Left hindlimb (tissue), 1 donor: ENCODE measurements around the gene KCNJ13.

Experiments used
- DNase-seq: peaks from one replicate; pipeline ENCODE4 v3.0.0-alpha.2; 2018

KCNJ13 gene

GRCh38 chr2:232776435-232776834 is at the start of gene KCNJ13:
KCNJ13 (minus strand) TSS chr2:232776565; CDS start chr2:232771362, 5,203 bp downstream.
- no peak for DNase-seq

GRCh38 chr2:232817756-232818155 is 41.4 kb upstream of the KCNJ13 start:
- no peak for DNase-seq

GRCh38 chr2:232816657-232817056 is 40.3 kb upstream of the KCNJ13 start:
- DNase-seq, result no peak

GRCh38 chr2:232815569-232815968 is 39.2 kb upstream of the KCNJ13 start:
- no peak for DNase-seq

GRCh38 chr2:232810444-232810843 is 34.1 kb upstream of the KCNJ13 start:
- DNase-seq, result no peak

GRCh38 chr2:232809349-232810124 is 33.2 kb upstream of the KCNJ13 start:
- no peak for DNase-seq

- DNase-seq, result no peak
These were observed 25.7 kb upstream of the KCNJ13 start for GRCh38 chr2:232802091-232802490.

- DNase-seq, result no peak
These were observed 23.8 kb upstream of the KCNJ13 start for GRCh38 chr2:232800166-232800565.

- DNase-seq, result no peak
These were observed 21.8 kb upstream of the KCNJ13 start for GRCh38 chr2:232798187-232798586.

GRCh38 chr2:232795920-232796319 is 19.6 kb upstream of the KCNJ13 start:
- DNase-seq, result no peak

- DNase-seq, result no peak
These were observed 18.6 kb upstream of the KCNJ13 start for GRCh38 chr2:232794981-232795380.

- DNase-seq, result no peak
These were observed 16.9 kb upstream of the KCNJ13 start for GRCh38 chr2:232793271-232793670.

GRCh38 chr2:232791518-232791917 is 15.2 kb upstream of the KCNJ13 start:
- no peak for DNase-seq

GRCh38 chr2:232789082-232789481 is 12.7 kb upstream of the KCNJ13 start:
- DNase-seq, result no peak

GRCh38 chr2:232787806-232788205 is 11.4 kb upstream of the KCNJ13 start:
- DNase-seq, result no peak

- DNase-seq, result no peak
These were observed 6.9 kb upstream of the KCNJ13 start for GRCh38 chr2:232783278-232783677.

- DNase-seq, result no peak
These were observed 5.4 kb upstream of the KCNJ13 start for GRCh38 chr2:232781765-232782164.

- DNase-seq, result no peak
These were observed 3.6 kb upstream of the KCNJ13 start for GRCh38 chr2:232779934-232780333.

- no peak for DNase-seq
These were observed 3.1 kb upstream of the KCNJ13 start for GRCh38 chr2:232779465-232779864.

- DNase-seq, result no peak
These were observed 911 bp upstream of the KCNJ13 start for GRCh38 chr2:232777276-232777675.

- no peak for DNase-seq
These were observed 2.5 kb downstream of the KCNJ13 start for GRCh38 chr2:232773815-232774214.

- DNase-seq, result no peak
These were observed 3.8 kb downstream of the KCNJ13 start for GRCh38 chr2:232772531-232772930.

GRCh38 chr2:232771870-232772269 is 4.5 kb downstream of the KCNJ13 start:
- DNase-seq, result no peak

GRCh38 chr2:232770207-232770606 is 6.2 kb downstream of the KCNJ13 start:
- DNase-seq, result no peak

- no peak for DNase-seq
These were observed 8.5 kb downstream of the KCNJ13 start for GRCh38 chr2:232767866-232768265.
